Pancreas (tissue), 10 donors: ENCODE results near the gene ZNF217. TPM values are rescaled to one million over a fixed set of nuclear protein-coding genes. Genes with fewer than 3 reads are reported as not detected.
A peak's percentile ranks its signal among the peaks of the same experiment; 100 is the strongest.
"Not testable (repeated sequence)": the region's sequence is repeated elsewhere in the genome, so short reads cannot be mapped to it uniquely, and the experiment has no call there.

Experiments
- ATAC-seq, 4 donors: fragments of 200-7000 bp; cut with Tn5 transposase; one replicate each; pipeline versions ENCODE4 v1.8.0 to v1.9.1; 2020; ENCODE audit warnings: mild to moderate bottlenecking in 4 of 4, moderate library complexity in 4 of 4
- DNase-seq, 6 donors: peaks; one replicate each; pipeline ENCODE4 v3.0.0-alpha.2; 2020
- FAIRE-seq: peaks from 2 replicates; lab custom pipeline; 2012; peaks lifted over from hg19 to GRCh38; lab: Jason Lieb, UNC
- H3K27ac ChIP-seq, 4 donors: fragments of 200-600 bp; sonication (generic); 1 replicate in 3 of 4; 2 replicates in 1 of 4; pipeline versions ENCODE4 v1.5.0 to v1.8.0; 2020
- H3K27me3 ChIP-seq, 4 donors: fragments of 200-600 bp; one replicate each; pipeline ENCODE4 v1.8.0; 2021
- H3K36me3 ChIP-seq, 3 donors: fragments of 200-600 bp; sonication (generic) in 1 of 3; one replicate each; pipeline versions ENCODE4 v1.5.0 to v1.8.0; 2020 to 2021
- H3K4me1 ChIP-seq, 3 donors: fragments of 200-600 bp; one replicate each; pipeline ENCODE4 v1.8.0; 2021
- H3K4me3 ChIP-seq, 4 donors: fragments of 200-600 bp; sonication (generic) in 2 of 4; one replicate each; pipeline versions ENCODE4 v1.5.0 to v1.8.0; 2020 to 2021
- H3K9me3 ChIP-seq, 4 donors: fragments of 200-600 bp; one replicate each; pipeline ENCODE4 v1.8.0; 2021
- CTCF ChIP-seq, 4 donors: fragments of 200-600 bp; sonication (generic) in 3 of 4; IDR thresholded peaks; one replicate each; pipeline versions ENCODE4 v1.5.0 to v1.8.0; 2021; ENCODE audit warnings: antibody characterized with exemption in 4 of 4
- WGBS, 2 donors: extraction: QIAGEN DNeasy Blood & Tissue Kit; methylation state at CpG; one replicate each; pipeline ENCODE4 v1.1.7; 2013; 5-methylcytosine and 5-hydroxymethylcytosine counted together
- intact Hi-C, 3 donors: fragments of 100-400 bp; cut with DNase I; formaldehyde crosslinking; loops; one replicate each; pipeline versions ENCODE4 v1.11.1 to v1.14.2; 2022
- polyA plus RNA-seq, 2 donors: library from polyadenylated mRNA; stranded (reverse); fragments of 200-250 nt; gene quantifications; one replicate each; pipeline ENCODE4 v1.2.3, GENCODE V29; 2013
- total RNA-seq, 6 donors: library from RNA; stranded (reverse); fragmentation: NEBNext Ultra II Directional in 4 of 6; extraction: Animal tissue kit (Norgen Biotek cat#: 25700) in 4 of 6; gene quantifications; one replicate each; pipeline versions ENCODE4 v1.2.1 to v1.2.4, GENCODE V29; 2021 to 2023
- donor health status: healthy with polysubstance abuse.
- donor health status: DM: no; HTN: no; CAD: no; lungs with moderate emphysema.
- donor health status: DM: no; HTN: no; CAD: no.
- donor health status: control.
- donor health status: control.
- donor health status: Bipolar disorder and iron deficiency.
- donor health status: DM: yes; HTN: yes; CAD: no.
- donor health status: DM: no; HTN: no; CAD: no.
- donor health status: DM: no; HTN: no; CAD: no.
- donor health status: DM: yes; HTN: yes; CAD: no.

Gene ZNF217
- total and polyA plus RNA-seq, 8 donors, result 4.2 to 29.5 (median 12.8) TPM

DNA sequence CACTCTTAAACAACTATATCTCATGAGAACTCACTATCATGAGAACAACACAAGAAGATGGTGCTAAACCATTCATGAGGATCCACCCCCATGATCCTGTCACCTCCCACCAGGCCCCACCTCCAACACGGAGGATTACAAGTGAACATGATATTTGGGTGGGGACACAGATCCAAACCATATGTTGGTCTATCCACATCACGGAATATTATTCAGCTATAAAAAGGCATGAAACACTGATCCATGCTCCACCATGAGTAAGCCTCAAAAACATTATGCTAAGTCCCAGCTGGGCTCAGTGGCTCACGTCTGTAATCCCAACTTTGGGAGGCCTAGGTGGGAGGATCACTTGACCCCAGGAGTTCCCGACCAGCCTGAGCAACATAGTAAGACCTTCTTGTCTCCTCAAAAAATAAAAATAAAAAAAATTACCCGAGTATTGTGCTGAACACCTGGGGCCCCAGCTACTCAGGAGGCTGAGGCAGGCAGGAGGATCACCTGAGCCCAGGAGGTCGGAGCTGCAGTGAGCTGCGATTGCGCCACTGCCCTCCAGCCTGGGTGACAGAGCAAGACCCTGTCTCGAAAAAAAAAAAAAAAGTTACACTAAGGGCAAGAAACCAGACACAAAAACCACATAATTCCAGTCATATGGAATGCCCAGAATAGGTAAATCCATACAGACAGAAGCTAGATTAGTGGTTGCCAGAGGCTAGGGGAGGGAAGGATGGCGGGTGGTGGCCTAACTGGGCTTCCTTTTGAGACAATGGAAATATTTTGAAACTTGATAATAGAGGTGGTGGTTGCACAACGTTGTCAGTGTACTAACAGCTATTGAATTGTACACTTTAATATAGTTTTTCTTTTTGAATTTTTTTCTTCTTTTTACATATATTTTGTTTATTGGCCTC is 43.1 kb downstream of the ZNF217 start:
- ATAC-seq (no peak), DNase-seq (no peak), FAIRE-seq (no peak)
- Histone ChIP-seq H3K4me3 (no peak overlapping the region), H3K36me3 (no peaks in the 10 kb centered on the region), H3K27ac (no peak overlapping the region), H3K9me3 (no peaks in the 10 kb centered on the region), H3K4me1 (no peaks in the 10 kb centered on the region), H3K27me3 (no peaks in the 10 kb centered on the region)
- WGBS, 2 donors, result 78 to 84% methylated on average over 11 of the region's 11 CpGs
- no peak for TF ChIP-seq CTCF (IDR thresholded peaks at IDR 0.05)
- intact Hi-C loops, result no loop called here

DNA sequence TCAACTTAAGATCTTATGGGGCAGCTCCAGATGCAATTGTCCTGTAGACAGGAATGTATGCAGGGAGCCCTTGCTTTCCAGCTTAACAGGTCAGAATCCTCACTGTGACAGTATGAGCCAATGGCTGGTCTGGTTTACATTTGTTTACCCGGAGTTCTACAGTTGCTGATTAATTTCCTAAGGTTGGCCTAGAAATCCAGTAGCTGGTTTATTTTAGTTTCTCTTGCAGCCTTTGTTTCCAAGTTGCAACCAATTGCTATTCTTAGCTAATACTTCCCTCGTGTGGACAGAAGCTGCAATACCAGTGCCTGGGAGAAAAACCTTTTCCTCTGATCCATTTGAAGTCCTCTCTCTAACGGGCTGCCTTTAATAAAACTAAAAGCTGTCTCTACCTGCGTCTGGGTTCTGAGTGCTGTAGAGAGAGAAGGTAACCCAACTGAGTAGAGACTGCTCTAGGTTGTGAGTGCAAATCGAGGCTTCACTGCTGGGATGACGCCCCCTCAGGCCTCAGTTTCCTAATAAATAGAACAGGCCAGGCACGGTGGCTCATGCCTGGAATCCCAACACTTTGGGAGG is 45.9 kb downstream of the ZNF217 start:
- ATAC-seq, result peak; percentile 85 to 93 (median 90)

DNA sequence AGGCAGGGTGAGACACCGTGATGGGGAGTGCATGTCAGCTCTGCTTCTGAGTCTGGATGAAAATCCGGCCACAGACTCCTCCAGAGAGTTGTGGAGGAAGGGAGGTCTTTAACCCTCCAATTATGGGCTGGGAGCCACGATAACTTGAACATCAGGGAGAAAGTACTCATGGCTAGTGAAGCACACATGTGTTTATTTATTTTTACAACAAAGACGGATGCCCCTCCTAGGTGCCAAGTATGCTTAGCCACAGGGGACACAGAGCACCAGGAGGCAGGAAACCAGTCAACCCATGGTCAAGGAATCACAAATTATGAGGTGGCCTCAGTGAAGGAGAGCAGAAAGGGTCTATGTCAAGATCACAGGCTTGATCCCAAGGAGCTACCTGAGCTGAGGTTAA is 54.1 kb downstream of the ZNF217 start:
- H3K27ac ChIP-seq, result no peak overlapping the region
- H3K4me1 ChIP-seq, result no peaks in the 10 kb centered on the region
- intact Hi-C loops, result no loop called here
- no peaks in the 10 kb centered on the region for H3K36me3 ChIP-seq
- DNase-seq (no peak), ATAC-seq (no peak), FAIRE-seq (no peak)
- H3K9me3 ChIP-seq, result no peaks in the 10 kb centered on the region
- H3K27me3 ChIP-seq, result no peaks in the 10 kb centered on the region
- 55 to 66% methylated on average over 4 of the region's 4 CpGs for WGBS, 2 donors
- TF ChIP-seq CTCF (IDR thresholded peaks at IDR 0.05), result no peak
- no peak overlapping the region for H3K4me3 ChIP-seq

More for the DNA sequence above, 45.9 kb downstream of the ZNF217 start:
- peak; percentile 30 to 68 (median 54) for TF ChIP-seq CTCF (IDR thresholded peaks at IDR 0.05)
- intact Hi-C loops, result loop anchor here in 2 of 3 donors (5.0 to 10.0 kb wide), 2 partner anchors 1233 to 1235 kb away; no protein-coding TSS in a partner anchor
- no peaks in the 10 kb centered on the region for H3K4me1 ChIP-seq
- 26 to 28% methylated on average over 7 of the region's 7 CpGs for WGBS, 2 donors
- no peak overlapping the region for H3K4me3 ChIP-seq
- no peaks in the 10 kb centered on the region for H3K36me3 ChIP-seq
- H3K27ac ChIP-seq, result no peak overlapping the region
- H3K9me3 ChIP-seq, result no peaks in the 10 kb centered on the region
- DNase-seq (peak in 2 of 6 donors; percentile 26 to 55), FAIRE-seq (no peak)
- H3K27me3 ChIP-seq, result no peaks in the 10 kb centered on the region

GRCh38 chr20:53536382-53536781 is 57.3 kb downstream of the ZNF217 start:
- H3K9me3 ChIP-seq, intact Hi-C loops, H3K4me1 ChIP-seq, H3K27me3 ChIP-seq, H3K27ac ChIP-seq, ATAC-seq, H3K36me3 ChIP-seq, DNase-seq, FAIRE-seq, H3K4me3 ChIP-seq: not testable (repeated sequence)
- WGBS, 2 donors, result 73 to 74% methylated on average over 3 of the region's 3 CpGs

DNA sequence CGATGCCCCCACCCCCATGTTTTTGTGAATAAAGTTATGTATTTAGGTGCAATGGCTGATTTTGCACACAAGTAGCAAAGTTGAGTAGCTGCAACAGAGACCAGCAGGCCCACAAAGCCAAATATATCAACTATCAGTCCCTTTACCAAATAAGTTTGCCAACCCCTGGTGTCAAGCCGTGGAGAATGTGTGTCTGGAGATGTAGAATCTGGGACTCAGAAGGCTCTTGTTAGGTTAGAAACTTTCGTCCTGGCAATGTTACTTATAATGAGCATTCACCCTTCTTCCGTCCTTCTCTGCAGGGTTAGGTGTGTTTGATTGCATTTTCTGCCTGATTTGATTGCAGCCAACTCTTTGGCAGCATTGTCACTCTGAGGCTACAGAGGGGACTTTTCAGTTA is 57.8 kb downstream of the ZNF217 start:
- H3K4me3 ChIP-seq, result no peak overlapping the region
- FAIRE-seq (no peak), ATAC-seq (no peak), DNase-seq (no peak)
- no peaks in the 10 kb centered on the region for H3K9me3 ChIP-seq
- intact Hi-C loops, result no loop called here
- no peak overlapping the region for H3K27ac ChIP-seq
- WGBS, 2 donors, result 67 to 73% methylated on average over 4 of the region's 4 CpGs
- H3K4me1 ChIP-seq, result no peaks in the 10 kb centered on the region
- H3K36me3 ChIP-seq, result no peaks in the 10 kb centered on the region
- no peaks in the 10 kb centered on the region for H3K27me3 ChIP-seq
- TF ChIP-seq CTCF (IDR thresholded peaks at IDR 0.05), result no peak
